Caki2 (cell line): Measurements from ENCODE around the gene GUCD1. TPM values are rescaled to one million over a fixed set of nuclear protein-coding genes. Genes with fewer than 3 reads are reported as not detected.
"Not testable (repeated sequence)": the region's sequence is repeated elsewhere in the genome, so short reads cannot be mapped to it uniquely, and the experiment has no call there.

ENCODE experiments used
- DNase-seq: peaks from one replicate; pipeline ENCODE4 v3.0.0-alpha.2; 2015; ENCODE audit warnings: low read depth
- in situ Hi-C: cut with HindIII; loops from 2 replicates; pipeline ENCODE4 v1.10.0; 2016; ENCODE audit warnings: low sequenced_read_pairs, low pct_unique_long_range_greater_than_20kb, mixed read lengths
- total RNA-seq: library from RNA; depleted of rRNA; stranded (reverse); fragments of >200 nt; shearing (Covaris generic); gene quantifications from 2 replicates; pipeline ENCODE4 v1.2.3, GENCODE V29; 2014; ENCODE audit warnings: low replicate concordance

Gene GUCD1
- total RNA-seq, 1 experiment from 2014 or later: 238 TPM

DNA sequence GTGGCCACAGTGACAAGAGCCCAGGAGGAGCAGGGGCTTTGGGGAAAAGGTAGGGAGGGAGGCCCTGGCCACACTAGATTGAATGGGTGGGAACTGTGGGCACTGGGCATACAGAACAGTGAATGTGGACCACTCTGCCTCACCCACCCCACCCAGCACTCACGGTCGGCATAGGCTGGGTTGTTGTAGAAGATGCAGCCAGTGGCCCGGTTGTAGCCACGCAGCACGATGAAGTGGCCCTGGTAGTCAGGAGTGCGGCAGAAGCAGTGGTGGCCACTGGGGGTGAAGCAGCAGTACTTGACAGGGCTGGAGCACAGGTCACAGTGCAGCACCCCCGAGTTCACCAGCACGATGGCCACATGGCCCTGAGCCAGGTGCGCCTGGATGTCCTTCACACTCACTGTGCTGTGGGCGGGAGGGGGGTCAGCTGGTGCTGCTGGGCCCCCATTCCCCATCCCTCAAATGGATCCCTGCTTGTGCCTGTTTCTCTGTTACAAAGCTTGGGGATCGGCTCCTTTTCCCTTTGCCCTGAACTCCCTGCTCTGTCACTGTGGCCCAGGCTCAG lies 11.2 kb downstream of the GUCD1 start:
- DNase-seq: no peak
- in situ Hi-C loops: no loop called here

DNA sequence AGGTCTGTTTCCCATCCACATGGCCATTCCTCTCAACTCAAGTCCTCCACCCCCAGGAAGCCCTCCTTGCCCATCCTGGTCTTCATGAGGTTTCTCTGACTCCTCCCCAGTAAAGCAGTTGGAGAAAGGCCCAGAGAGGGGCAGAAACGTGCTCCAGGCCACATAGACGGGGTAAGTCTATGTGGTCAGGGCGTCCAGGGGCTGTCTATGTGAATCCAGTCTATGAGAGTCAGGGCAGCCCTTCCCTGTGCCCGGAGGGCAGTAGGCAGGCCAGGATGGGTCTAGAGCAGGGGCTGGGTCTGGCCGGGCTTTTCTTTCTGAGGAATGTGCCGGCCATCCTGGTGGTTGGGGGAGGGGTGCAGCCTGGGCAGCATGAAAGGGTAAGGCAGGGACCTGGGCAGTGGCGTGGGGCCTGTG lies 11.7 kb downstream of the GUCD1 start:
- no peak for DNase-seq
- in situ Hi-C loops: no loop called here

DNA sequence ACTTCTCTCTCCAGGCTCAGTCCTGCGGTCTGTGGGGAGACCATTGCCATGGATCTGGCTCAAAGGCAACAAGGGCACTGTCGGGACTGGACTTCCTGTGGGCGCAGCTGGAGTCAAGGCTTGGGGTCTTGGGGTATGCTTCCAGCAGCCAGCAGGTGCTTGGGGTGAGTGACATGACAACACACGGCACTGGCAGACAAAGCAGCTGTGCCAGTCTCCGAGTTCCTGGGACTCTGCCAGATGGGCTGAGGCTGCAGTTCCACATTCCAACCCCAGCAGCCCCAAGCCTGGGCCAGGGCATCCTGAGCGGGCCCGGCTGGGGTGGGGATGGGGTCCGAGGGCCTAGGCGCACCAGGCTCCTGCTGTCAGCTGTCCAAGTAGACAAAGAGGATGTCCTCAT lies 12.3 kb downstream of the GUCD1 start:
- no peak for DNase-seq
- in situ Hi-C loops: no loop called here

- DNase-seq: no peak
- in situ Hi-C loops: no loop called here
These were observed 13.0 kb downstream of the GUCD1 start for GRCh38 chr22:24541681-24542515.

- in situ Hi-C loops: no loop called here
- DNase-seq: no peak
These were observed 14.5 kb downstream of the GUCD1 start for GRCh38 chr22:24540470-24540869.

DNA sequence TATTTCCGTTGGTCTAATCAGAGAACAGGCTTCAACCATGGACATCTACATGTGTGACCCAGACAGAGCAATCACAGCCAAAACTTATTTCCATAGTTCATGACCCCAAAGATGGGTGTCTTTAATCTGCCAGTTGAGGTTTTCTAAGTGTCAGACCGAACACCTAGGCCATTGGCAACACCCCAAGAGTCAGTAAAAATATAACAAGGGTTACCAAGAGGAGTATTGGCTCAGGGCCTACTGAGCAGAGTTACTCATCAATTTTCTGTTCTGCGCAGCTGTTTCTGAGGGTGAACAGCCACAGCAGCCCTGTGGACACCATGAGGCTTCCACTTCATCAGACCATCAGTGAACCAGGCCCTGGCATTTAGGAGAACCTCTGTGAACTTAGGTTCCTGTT lies 18.8 kb downstream of the GUCD1 start:
- no peak for DNase-seq
- in situ Hi-C loops: no loop called here

GRCh38 chr22:24535348-24535747 lies 19.6 kb downstream of the GUCD1 start:
- in situ Hi-C loops: no loop called here

DNA sequence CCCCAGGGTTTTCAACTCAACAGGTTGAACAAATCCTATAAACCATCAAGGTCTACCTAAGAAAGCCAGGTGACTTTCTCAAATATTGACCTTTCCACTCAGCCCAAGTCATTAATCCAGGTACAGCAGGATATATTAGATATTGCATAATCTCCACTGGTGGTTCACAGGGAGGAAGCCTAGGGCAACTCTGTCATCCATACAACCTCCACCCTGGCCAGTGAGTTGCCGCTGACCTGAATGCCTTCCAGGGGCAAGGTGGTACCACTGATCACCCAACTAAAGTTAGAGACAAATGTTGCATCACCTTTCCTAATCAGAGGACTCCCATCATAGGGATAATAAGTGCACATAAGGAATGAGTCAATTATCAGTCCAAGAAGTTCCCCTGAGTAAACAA lies 22.9 kb downstream of the GUCD1 start:
- in situ Hi-C loops: no loop called here
- no peak for DNase-seq

More at GRCh38 chr22:24535348-24535747, 19.6 kb downstream of the GUCD1 start:
- no peak for DNase-seq

DNA sequence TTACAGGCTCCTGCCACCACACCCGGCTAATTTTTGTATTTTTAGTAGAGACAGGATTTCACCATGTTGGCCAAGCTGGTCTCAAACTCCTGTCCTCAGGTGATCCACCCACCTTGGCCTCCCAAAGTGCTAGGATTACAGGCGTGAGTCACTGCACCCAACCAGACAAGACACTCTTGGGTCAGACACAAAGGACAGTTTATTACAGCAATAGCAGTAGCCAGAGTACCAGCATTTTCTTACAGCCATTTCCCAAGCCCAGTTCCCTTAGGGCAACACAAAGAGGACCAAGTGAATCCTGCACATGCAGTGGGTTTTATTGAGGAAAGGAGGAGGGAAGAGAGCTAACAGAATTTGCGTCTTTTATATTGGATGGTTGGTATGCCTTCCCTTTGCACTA lies 24.0 kb downstream of the GUCD1 start:
- DNase-seq, in situ Hi-C loops: not testable (repeated sequence)

DNA sequence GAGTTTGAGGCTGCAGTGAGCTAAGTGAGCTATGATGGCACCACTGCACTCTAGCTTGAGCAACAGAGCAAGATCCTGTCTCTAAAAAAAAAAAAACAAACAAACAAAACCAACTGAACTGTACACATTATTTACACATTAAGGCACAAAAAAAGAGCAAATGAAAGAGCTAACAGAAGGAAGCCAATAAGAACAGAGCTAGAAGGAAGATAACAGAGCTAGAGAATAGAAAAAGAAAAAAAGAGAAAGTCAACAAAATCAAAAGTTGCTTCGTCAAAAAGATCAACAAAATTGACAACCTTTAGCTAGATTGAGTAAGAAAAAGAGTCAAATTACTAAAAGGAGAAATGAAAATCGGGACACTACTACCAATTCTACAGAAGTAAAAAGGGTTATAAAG lies 25.0 kb downstream of the GUCD1 start:
- no peak for DNase-seq
- in situ Hi-C loops: no loop called here

DNA sequence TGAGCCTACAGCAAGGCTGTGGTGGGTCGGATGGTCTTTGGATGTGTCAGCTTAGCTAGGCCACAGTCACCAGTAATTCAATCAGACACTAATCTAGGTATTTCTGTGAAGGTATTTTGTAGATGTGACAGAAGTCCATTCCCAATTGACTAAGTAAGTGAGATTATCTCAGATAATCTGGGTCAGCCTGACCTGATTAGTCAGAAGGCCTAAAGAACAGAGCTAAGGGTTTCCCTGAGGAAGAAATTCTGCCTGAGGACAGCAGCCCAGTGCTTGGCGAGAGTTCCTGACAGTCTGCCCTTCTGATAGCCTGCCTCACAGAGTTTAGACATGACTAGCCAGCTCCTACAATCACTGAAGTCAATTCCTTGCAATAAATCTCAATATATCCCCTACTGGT lies 28.7 kb downstream of the GUCD1 start:
- no peak for DNase-seq
- in situ Hi-C loops: no loop called here

DNA sequence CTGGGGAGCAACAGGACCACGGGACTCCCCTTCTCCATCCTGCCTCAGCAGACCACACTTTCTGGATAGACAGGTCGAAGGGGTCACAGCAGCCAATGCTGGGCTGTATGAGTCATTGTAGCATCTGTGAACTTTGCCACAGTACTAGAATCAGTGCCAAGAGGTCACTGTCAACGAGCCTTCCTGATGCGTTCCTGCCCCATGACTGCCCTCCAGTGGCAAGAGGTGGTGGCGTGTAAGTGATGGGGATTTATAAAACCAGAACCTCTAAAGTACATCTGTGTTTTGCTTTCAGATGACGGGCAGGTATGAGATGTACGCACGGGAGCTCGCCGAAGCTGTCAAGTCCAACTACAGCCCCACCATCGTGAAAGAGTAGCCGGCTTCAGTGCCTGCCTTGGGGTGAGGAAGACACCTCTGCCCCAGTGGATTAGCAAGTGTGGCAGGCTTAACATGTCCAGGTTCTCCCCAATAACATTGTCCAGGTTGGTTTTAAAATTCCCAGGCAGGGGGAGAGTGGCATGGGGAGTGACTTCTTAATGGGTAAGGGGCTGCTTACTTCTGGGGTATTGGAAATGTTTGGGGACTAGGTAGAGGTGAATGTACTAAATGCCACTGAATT lies 29.4 kb downstream of the GUCD1 start:
- in situ Hi-C loops: no loop called here
- DNase-seq: peak; percentile 69

GRCh38 chr22:24523873-24524272 lies 31.1 kb downstream of the GUCD1 start:
- no peak for DNase-seq
- in situ Hi-C loops: no loop called here

GRCh38 chr22:24521791-24522245 lies 33.1 kb downstream of the GUCD1 start:
- DNase-seq: peak; percentile 81
- in situ Hi-C loops: no loop called here

GRCh38 chr22:24519496-24519895 lies 35.4 kb downstream of the GUCD1 start:
- in situ Hi-C loops: no loop called here
- DNase-seq: no peak

- no peak for DNase-seq
- in situ Hi-C loops: no loop called here
These were observed 36.0 kb downstream of the GUCD1 start for GRCh38 chr22:24518771-24519485.

DNA sequence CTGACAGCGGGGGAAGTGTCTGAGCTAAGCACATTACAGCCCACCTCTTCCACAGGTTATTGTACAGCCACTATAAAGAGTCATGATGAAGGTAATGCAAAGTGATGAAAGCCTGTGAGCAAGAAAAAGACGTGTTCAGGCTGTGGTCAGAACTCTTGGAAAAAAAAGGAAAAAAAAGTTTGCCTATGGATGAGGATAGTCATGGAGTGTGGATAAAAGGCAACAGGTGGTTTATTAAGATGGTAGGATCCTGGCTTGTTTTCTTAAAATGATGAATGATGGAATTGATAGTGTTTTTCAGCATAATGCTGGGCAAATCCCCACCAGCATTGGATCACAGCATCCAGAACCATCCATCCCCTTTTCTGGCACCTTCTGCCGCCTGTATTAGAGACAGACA lies 36.7 kb downstream of the GUCD1 start:
- in situ Hi-C loops: no loop called here
- DNase-seq: no peak

GRCh38 chr22:24517446-24517845 lies 37.5 kb downstream of the GUCD1 start:
- no peak for DNase-seq

GRCh38 chr22:24516301-24516737 lies 38.6 kb downstream of the GUCD1 start:
- in situ Hi-C loops: no loop called here
- DNase-seq: peak; percentile 79

More at GRCh38 chr22:24517446-24517845, 37.5 kb downstream of the GUCD1 start:
- in situ Hi-C loops: no loop called here
